Fibroblast of the aortic adventitia (primary cell): ENCODE measurements around the gene HDDC3. TPM values are rescaled to one million over a fixed set of nuclear protein-coding genes. Genes with fewer than 3 reads are reported as not detected.
A peak's percentile ranks its signal among the peaks of the same experiment; 100 is the strongest.
"Not testable (repeated sequence)": the region's sequence is repeated elsewhere in the genome, so short reads cannot be mapped to it uniquely, and the experiment has no call there.

Experiments used
- DNase-seq: peaks from one replicate; pipeline ENCODE4 v3.0.0-alpha.2; 2010; ENCODE audit warnings: low read depth
- H3K4me3 ChIP-seq: 2 replicates; pipeline ENCODE4 v1.5.1; 2011; ENCODE audit warnings: low read depth, mild to moderate bottlenecking, control low read depth, low read length, moderate library complexity
- total RNA-seq: library from RNA; depleted of rRNA; stranded (reverse); fragments of >200 nt; gene quantifications from 2 replicates; pipeline ENCODE4 v1.2.3, GENCODE V29; 2012; ENCODE audit warnings: low replicate concordance
- TF ChIP-seq, protein P1 (sequence below): IDR thresholded peaks from 2 replicates; pipeline ENCODE4 v1.5.1; 2011; ENCODE audit warnings: mild to moderate bottlenecking, low read length, control low read depth, inconsistent platforms; ENCODE audit not compliant: insufficient read depth

HDDC3 gene
- total RNA-seq, 1 donor, result 12.9 TPM

DNA sequence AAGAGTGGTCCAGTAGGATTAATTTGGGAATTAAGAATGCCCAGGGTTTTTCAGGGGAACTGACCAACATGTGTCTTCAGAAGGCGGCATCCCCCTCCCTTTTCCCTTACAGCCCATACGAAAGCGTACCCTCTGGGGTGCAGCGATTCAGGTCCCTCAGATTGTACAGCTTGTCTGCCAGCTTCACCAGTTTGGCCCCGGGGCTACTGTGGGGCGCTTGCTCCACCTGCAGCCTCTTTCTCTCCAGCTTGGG is 848 bp downstream of the HDDC3 start:
- TF ChIP-seq, protein P1, sequence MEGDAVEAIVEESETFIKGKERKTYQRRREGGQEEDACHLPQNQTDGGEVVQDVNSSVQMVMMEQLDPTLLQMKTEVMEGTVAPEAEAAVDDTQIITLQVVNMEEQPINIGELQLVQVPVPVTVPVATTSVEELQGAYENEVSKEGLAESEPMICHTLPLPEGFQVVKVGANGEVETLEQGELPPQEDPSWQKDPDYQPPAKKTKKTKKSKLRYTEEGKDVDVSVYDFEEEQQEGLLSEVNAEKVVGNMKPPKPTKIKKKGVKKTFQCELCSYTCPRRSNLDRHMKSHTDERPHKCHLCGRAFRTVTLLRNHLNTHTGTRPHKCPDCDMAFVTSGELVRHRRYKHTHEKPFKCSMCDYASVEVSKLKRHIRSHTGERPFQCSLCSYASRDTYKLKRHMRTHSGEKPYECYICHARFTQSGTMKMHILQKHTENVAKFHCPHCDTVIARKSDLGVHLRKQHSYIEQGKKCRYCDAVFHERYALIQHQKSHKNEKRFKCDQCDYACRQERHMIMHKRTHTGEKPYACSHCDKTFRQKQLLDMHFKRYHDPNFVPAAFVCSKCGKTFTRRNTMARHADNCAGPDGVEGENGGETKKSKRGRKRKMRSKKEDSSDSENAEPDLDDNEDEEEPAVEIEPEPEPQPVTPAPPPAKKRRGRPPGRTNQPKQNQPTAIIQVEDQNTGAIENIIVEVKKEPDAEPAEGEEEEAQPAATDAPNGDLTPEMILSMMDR, result no peak
- peak overlapping the region; percentile 92 for H3K4me3 ChIP-seq
- no peak for DNase-seq

DNA sequence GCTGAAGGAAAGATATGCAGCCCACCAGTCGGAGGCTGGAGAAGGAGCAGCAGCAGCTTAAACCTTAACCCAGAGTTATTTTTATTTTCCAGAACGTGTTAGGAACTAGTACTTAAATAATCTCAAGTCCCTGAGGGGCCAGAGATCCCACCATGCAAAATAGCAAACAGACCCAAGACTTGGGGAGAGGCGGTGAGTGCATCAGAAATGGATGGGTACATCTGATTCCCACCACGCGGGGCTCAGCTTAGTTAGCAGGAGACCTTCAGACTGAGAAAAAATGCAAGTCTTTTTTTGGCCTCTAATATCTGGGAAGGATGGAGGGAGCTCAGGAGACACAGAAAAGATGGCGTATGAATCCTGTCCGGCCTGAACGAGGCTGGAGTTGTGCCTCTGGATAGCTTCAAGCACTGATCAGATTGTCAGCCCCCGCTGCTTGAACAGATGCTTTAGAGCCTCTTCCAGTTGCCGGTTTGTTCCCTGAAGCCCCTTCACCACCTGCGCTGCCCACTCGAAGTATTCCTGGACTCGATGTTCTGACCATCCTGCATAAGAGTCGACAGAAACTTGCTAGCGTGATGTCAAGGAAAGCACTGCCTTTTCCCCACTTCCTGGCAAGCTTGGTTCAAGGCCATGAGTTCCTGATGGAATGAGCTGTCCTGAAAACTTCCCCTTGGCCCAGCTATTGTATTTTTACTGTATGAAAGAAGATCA is 1.3 kb downstream of the HDDC3 start:
- peak overlapping the region; percentile 74 for H3K4me3 ChIP-seq
- TF ChIP-seq, protein P1, result no peak
- DNase-seq, result peak; percentile 35

- H3K4me3 ChIP-seq, result peak overlapping the region; percentile 74
- TF ChIP-seq, protein P1, result no peak
- no peak for DNase-seq
Measured at GRCh38 chr15:90929246-90930019, 2.9 kb downstream of the HDDC3 start.

DNA sequence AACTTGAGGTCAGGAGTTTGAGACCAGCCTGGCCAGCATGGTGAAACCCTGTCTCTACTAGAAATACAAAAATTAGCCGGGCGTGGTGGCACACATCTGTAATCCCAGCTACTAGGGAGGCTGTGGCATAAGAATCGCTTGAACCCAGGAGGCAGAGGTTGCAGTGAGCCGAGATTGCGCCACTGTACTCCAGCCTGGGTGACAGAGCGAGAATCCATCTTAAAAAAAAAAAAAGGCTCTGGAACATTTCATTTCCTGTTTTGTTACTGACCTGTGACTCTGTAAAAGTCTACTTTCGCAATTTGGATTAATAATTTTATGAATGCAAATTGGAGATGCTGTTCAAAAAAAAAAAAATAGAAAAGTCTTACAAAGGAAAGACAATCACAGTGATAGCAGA is 4.2 kb downstream of the HDDC3 start:
- DNase-seq, H3K4me3 ChIP-seq: not testable (repeated sequence)

DNA sequence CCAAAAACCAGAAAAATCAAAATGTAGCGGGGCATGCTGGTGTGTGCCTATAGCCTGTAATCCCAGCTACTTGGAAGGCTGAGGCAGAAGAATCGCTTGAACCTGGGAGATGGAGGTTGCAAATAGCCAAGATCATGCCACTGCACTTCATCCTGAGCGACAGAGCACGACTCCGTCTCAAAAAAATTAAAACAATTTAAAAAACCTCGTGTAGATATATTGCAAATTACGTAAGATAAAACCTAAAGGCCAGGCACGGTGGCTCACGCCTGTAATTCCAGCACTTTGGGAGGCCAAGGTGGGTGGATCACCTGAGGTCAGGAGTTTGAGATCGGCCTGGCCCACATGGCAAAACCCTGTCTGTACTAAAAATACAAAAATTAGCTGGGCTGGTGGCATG is 5.6 kb downstream of the HDDC3 start:
- DNase-seq, H3K4me3 ChIP-seq: not testable (repeated sequence)

GRCh38 chr15:90924375-90924774 is 8.0 kb downstream of the HDDC3 start:
- TF ChIP-seq, protein P1, result no peak
- DNase-seq, result no peak
- H3K4me3 ChIP-seq, result no peak overlapping the region

- not testable (repeated sequence) for H3K4me3 ChIP-seq, DNase-seq
Measured at GRCh38 chr15:90922712-90923322, 9.5 kb downstream of the HDDC3 start.

GRCh38 chr15:90921887-90922286 is 10.5 kb downstream of the HDDC3 start:
- no peak for DNase-seq
- TF ChIP-seq, protein P1, result no peak

More at GRCh38 chr15:90921887-90922286, 10.5 kb downstream of the HDDC3 start:
- no peak overlapping the region for H3K4me3 ChIP-seq
